Right lung (tissue), 10 donors: ENCODE results near the gene MYL11. TPM values are rescaled to one million over a fixed set of nuclear protein-coding genes. Genes with fewer than 3 reads are reported as not detected.
"Not testable (repeated sequence)": the region's sequence is repeated elsewhere in the genome, so short reads cannot be mapped to it uniquely, and the experiment has no call there.

Experiments used
- DNase-seq, 2 donors: peaks; one replicate each; pipeline ENCODE4 v3.0.0-alpha.2; 2013
- long read RNA-seq, 8 donors: transcript quantifications; one replicate each; lab custom pipeline, GENCODE V29; 2026
- polyA plus RNA-seq, 5 donors: library from polyadenylated mRNA; unstranded; fragments of 120-200 nt; gene quantifications; one replicate each; pipeline versions ENCODE4 v1.2.1 to v1.2.3, GENCODE V29; 2013; ENCODE audit warnings: inconsistent platforms in 1 of 5, low replicate concordance in 1 of 5; ENCODE audit not compliant: insufficient read length in 5 of 5, insufficient read depth in 1 of 5

MYL11 gene, protein sequence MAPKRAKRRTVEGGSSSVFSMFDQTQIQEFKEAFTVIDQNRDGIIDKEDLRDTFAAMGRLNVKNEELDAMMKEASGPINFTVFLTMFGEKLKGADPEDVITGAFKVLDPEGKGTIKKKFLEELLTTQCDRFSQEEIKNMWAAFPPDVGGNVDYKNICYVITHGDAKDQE
- 100 to 1,000 TPM in 1 of 5 donors, 1 to 10 TPM in 2, under 1 TPM in 1, not detected in 1; 0.24 to 353 (median 6.6) TPM for polyA plus RNA-seq
- long read RNA-seq, donor 1 = 0 reads
- long read RNA-seq, donor 2 = 0 reads
- long read RNA-seq, donor 3 = 0 reads
- long read RNA-seq, donor 4, partial matches to known transcripts = 0 of 1 reads
- long read RNA-seq, donor 4, other reads (novel, unspliced or antisense) = 0 of 1 reads
- long read RNA-seq, donor 5, transcript MYLPF-201 (7 exons, 682 nt) = major isoform, 11 of 12 reads
- long read RNA-seq, donor 5, partial matches to known transcripts = 0 of 12 reads
- long read RNA-seq, donor 5, other reads (novel, unspliced or antisense) = 0 of 12 reads
- long read RNA-seq, donor 6, transcript MYLPF-201 (7 exons, 682 nt) = major isoform, 10 of 10 reads
- long read RNA-seq, donor 6, partial matches to known transcripts = 0 of 10 reads
- long read RNA-seq, donor 6, other reads (novel, unspliced or antisense) = 0 of 10 reads
- long read RNA-seq, donor 7, transcript MYLPF-201 (7 exons, 682 nt) = major isoform, 99 of 105 reads
- long read RNA-seq, donor 7, partial matches to known transcripts = 5 of 105 reads
- long read RNA-seq, donor 7, other reads (novel, unspliced or antisense) = 0 of 105 reads
- long read RNA-seq, donor 8 = 0 reads

DNA sequence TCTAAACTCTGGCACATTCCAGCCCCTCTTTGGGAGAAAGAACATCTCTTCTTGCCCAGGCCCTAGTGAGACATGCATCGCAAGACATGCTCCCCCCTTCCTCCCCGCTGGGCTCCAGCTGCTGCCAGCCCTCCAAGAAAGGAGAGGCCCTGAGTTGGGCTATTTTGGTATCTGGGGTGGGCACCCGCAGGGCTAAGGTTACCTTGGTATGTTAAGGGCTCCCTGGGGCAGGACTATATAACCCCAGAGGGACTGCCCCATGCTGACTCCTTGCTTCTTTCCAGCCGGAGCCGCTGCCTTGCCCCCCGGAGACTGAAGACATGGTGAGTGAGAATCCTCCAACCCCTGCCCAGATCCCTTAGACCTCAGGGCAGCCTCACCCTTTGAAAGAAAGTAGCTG is at the start of gene MYL11:
MYL11 (plus strand) TSS at position 265 of the 400 bp plus-strand sequence; CDS start at position 321, 56 bp downstream.
- no peak for DNase-seq

DNA sequence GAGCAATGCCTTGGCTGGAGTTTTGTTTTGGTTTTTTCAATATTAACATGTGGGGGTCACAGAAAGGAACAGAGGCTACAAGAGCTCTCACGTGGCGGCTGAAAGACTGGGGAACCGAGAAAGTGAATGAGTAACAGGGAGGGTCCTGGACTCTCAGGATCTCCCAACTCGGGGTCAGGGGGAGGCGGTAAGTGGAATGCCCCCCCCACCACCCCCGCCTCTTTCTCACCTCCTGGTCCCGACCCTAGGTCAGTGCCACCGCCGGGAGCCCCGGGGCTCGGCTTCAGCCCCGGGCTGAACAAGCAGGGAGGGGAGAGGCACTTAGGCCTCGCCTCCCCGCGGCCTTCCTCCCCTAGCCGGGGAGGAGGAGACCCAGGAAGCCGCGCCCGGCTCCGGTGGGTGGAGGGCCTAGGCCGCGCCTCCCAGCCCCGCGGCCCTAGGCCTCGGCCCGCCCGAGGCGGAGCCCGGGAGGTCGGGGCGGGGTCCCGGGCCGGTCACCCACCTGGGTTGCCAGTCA is 40.1 kb upstream of the MYL11 start:
- DNase-seq = peak; percentile 72 to 75

DNA sequence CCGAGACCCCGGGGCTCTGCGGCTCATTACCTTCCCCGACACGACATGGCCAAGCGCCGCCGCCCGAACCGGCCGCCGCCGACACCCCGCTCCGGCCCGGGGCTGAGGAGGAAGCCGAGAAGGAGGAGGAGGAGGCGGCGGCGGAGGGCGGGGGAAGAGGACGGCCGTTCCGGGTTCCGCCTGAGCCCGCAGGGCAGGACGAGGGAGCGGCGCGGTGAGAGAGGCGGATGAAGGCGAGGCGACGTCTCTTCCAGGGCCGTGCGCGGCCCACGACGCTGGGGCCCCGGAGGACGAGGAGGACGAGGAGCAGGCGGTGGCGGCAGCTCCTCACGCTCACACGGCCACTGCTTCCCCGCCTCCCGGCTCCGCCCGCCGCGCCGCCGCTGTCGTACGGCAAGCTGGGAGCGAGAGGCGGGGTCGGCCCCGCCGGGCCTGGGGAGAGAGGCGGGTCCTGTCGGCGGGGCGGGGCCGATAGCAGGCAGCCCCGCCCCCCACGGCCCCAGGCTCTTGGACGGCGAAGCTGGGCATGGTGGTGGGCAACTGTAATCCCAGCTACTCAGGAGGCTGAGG is 39.5 kb upstream of the MYL11 start:
- DNase-seq = peak; percentile 72 to 75

DNA sequence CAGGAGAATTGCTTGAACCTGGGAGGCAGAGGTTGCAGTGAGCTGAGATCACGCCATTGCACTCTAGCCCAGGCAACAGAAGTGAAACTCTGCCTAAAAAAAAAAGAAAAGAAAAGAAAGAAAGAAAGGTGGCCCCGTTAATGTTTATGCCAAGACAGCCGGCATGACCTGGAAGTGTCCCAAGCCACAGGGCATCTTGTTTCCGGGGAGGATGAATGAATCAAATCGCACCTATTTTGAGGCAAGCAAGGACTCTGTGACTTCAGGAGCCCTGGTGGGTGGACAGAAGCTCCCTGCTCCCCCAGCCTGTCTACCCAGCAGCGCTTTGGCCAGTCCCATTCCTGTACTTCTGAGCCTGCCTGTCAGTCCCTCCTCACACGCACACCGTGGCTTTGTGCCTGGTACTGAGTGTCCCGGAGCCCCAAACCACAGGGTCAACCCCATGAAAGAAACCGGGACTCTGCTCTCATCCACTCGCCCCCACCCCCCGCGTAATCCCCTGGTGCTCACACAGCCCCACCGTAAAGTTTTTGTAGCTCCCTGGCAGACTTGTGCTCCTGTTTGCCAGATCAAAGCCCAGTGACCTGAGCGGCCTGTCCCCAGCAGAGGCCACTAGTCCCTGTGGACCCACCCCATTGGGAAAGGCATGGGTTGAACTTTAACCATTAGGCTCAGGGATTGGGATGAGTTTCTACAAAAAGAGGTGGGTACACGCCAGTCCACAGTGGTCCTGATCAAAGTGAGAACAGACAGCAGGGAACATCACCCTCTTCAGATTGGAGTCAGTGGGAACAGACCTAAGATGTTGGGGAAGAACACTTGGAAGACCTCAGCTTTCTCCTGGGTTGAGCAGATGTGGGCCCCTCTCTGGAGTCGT is 38.8 kb upstream of the MYL11 start:
- no peak for DNase-seq

DNA sequence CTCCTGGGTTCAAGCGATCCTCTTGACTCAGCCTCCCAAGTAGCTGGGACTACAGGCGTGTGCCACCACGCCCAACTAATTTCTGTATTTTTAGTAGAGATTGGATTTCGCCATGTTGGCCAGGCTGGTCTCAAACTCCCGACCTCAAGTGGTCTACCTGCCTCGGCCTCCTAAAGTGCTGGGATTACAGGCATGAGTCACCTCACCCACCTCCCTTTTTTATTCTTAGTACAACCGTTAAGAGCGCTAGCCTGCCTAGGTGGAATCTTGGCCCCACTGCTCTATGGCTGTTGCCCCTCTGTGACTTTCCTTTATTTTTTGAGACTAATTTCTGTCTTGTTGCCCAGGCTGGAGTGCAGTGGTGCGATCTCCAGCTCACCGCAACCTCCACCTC is 36.6 kb upstream of the MYL11 start:
- not testable (repeated sequence) for DNase-seq

DNA sequence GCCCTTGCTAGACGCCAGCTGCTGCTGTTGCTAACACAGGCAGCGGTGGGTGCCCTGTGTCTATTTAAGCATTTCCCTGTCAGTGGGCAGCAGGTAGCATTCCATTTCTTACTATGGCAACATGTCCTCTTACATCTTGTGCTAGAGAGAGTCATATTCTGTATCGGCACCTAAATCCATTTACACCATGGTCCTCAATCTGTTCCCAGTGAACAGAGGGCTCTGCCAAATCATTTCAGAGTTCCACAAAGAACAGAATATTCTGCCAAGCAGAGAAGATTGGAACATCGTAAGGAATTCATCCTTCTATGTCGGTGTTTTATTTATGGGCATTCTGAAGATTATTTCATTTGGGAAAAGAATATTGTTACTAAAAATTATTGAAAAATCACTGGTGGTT is 35.9 kb upstream of the MYL11 start:
- not testable (repeated sequence) for DNase-seq

DNA sequence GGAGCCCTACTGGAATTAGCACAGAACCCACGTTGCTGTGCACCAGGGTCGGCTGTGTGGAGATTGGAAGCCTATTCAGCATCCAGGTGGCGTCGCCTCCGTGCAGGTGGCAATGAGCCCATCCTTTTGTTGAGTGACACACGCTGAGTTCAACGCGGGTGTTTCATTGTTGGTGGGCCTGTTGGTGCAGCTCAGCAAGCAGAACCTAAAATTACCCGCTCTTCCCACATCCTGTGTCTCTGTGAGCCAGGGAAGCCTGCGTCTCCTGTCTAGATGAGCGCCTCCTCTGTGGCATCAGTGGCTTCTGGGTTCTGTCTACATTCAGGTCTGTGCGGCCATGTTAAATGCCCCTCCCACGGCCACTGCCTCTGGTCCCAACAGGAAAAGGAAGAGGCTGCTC is 34.0 kb upstream of the MYL11 start:
- DNase-seq = no peak

DNA sequence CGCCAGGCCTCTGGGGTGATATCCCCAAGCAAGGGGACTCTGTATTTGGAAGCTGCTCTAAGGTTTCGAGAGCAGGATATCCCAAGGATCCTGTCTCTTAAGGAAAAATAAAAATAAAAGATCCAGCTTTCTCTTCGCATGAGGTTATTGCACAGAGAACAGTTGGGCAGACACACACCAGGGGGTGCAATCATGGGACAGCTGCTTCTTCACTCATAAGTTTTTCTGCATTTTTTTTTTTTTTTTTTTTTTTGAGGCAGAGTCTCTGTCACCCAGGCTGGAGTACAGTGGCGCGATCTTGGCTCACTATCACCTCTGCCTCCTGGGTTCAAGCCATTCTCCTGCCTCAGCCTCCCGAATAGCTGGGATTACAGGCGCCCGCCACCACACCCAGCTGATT is 32.6 kb upstream of the MYL11 start:
- DNase-seq = not testable (repeated sequence)

DNA sequence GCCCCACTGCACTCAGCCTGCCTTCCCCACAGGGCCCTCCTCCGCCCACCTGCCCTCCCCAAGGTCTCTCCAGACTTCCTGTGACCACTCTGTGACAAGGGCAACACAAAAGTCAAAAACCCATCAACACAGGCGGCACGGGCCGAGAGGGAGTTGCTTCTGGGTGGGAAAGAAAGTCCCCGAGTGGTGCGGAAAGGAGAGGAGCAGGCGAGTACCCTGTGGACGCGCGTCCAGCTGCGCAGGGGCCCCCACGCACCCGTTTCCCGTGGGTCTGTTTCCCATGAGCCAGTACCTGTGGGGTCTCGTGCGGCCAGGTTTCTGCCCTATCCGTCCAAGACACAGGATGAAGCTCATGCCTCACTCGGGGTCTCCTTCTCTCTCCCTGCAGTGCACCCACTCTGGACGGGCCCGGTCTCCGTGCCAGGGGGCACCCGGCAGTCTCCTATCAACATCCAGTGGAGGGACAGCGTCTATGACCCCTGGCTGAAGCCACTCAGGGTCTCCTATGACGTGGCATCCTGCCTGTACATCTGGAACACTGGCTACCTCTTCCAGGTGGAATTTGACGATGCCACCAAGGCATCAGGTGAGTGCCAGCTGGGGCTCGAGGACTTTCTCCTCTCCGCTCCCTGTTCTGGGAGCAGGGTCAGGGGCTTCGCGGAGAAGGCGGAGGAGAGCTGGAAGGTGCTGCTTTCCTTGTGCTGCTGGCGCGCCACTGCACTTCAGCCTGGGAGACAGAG is 31.7 kb upstream of the MYL11 start:
- no peak for DNase-seq

DNA sequence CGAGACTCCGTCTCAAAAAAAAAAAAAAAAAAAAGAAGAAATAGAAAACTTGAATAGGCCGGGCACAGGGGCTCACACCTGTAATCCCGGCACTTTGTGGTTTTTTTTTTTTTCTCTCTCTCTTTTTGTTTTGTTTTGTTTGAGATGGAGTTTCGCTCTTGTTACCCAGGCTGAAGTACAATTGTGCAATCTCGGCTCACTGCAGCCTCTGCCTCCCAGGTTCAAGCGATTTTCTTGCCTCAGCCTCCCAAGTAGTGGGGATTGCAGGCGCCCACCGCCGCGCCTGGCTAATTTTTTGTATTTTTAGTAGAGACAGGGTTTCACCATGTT is 31.1 kb upstream of the MYL11 start:
- not testable (repeated sequence) for DNase-seq

DNA sequence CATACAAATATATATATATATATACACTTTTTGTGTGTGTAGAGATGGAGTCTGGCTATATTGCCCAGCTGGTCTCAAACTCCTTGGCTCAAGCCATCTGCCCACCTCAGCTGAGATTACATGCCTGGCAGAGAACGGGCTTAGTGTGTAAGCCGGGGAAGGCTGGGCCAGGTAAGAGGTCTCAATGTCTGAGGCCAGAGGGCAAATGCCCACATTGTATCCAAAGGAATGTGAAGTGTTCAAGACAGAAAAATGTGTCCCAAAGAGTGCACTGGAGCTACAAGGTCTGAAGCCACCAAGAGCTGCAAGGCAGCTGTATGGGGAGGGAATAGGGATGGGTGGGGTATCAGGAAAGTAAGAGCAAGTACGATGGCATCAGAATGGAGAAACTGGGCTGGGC is 28.3 kb upstream of the MYL11 start:
- DNase-seq = no peak

DNA sequence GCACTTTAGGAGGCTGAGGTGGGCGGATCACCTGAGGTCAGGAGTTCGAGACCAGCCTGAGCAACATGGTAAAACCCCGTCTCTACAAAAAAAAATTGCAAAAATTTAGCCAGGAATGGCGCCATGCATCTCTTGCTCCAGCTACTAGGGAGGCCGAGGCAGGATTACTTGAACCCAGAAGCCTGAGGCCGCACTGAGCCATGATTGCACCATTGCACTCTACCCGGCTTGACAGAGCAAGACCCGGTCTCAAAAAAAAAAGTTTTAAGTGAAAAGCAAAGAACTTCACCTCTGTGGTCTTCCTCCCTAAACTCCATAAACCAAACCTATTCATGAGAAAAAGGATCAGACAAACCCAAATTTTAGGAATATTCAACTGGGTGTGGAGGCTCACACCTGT is 26.5 kb upstream of the MYL11 start:
- no peak for DNase-seq

DNA sequence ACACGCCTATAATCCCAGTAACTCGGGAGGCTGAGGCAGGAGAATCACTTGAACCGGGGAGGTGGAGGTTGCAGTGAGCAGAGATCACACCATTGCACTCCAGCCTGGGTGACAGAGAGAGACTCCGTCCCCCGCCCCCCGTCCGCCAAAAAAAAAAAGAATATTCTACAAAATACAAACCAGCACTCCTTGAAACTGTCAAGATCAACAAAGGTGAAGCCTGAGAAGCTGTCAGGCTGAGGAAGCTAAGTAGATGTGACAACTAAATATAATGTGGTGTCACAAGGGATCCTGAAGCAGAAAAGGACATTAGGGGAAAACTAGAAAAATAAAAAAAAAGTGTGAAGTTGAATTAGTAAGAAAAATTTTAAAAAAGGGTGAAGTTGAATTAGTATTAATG is 25.7 kb upstream of the MYL11 start:
- no peak for DNase-seq

DNA sequence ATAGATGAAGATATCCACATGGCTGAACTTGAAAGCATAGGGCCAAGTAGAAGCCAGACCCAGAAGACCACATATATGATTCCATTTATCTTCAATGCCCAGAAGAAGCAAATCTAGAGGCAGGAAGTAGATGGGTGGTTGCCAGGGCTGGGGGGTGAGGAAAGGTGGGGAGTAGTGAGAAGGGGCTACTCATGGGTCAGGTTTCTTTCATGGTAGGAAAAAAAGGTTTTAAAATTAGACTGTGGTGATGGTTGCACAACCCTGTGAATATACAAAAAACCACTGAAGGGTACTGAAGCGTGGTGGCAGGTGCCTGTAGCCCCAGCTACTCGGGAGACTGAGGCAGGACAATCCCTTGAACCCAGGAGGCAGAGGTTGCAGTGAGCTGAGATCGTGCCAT is 24.9 kb upstream of the MYL11 start:
- no peak for DNase-seq

DNA sequence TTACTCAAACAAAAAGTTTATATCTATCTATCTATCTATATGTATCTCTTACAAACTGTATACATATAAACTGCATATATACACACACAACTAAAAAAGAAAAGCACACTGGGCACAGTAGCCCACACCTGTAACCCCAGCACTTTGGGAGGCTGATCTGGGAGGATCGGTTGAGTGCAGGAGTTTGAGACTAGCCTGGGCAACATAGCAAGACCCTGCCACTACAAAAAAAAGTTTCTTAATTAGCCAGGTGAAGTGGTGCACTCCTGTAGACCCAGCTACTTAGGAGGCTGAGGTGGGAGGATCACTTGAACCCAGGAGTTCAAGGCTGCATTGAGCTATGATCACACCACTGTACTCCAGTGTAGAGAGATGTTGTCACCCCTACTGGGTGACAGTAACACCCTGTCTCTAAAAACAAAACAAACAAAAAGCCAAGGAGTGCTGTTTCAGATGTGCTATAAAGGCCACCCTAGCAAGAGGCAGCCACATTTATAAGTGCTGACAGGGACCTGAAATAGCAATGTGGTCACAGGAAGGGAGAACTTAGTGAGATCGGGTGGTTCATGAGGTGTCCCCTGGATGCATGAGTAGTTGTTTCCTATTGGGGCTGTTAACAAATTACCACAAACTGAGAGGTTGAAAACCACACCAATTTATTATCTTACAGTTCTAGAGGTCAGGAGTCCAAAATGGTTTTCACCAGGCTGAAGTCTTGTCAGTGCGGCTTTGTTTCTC is 24.3 kb upstream of the MYL11 start:
- no peak for DNase-seq

DNA sequence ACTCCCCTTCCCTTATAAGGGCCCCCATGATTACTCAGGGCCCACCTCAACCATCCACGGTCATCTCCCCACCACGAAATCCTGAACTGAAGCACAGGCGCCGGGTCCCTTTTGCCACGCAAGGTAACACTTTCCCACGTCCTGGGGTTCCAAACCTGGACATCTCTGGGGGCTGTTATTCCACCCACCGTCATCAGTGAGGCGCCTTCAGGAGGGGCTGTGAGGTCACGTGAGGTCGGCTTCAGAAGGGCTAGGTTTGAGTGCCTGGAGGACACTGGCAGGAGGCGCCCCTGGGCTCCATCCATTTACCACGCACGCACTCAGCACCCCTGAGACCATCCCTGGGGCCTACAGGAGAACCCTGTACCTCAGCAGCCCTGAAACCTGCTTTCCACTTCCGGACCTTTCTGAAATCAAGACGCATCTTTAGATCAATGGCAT is 23.6 kb upstream of the MYL11 start:
- no peak for DNase-seq

DNA sequence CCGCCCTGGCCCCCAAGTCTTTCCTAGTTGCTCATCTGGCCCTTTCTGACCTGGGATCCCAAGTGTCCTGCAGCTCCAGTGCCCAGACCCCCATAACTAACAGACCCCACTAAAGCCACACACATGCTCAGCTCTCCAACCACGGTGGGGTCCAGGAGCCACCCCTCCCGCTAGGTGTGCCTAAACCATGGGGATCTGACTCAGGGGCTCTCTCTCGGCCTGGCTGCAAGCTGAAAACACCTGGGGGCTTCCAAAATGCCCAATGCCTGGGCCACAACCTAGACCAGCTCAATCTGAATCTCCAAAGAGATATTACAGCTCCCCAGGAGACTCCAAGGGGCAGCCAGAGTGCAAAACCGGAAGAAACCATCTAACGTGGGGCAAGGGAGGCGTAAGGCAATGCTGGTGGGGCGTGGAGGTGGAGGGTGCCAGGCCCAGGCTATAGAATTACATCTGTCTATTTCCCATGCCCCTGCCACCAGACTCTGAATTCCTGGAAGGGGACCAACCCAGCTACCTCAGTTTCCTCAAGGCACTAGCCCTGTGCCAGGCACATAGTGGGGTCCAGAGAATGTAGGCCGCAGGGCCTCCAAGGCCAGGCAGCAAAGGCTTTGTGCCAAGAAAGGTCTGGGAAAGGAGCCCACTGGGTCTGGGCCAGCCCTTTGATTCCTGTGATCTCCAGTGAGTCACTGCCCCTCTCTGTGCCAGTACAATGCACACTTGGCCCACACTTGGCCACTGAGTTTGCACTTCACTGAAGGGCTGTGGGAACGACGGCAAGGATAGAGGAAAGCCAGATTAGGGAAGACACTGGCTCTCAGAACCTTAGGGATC is 22.8 kb upstream of the MYL11 start:
- DNase-seq = no peak

DNA sequence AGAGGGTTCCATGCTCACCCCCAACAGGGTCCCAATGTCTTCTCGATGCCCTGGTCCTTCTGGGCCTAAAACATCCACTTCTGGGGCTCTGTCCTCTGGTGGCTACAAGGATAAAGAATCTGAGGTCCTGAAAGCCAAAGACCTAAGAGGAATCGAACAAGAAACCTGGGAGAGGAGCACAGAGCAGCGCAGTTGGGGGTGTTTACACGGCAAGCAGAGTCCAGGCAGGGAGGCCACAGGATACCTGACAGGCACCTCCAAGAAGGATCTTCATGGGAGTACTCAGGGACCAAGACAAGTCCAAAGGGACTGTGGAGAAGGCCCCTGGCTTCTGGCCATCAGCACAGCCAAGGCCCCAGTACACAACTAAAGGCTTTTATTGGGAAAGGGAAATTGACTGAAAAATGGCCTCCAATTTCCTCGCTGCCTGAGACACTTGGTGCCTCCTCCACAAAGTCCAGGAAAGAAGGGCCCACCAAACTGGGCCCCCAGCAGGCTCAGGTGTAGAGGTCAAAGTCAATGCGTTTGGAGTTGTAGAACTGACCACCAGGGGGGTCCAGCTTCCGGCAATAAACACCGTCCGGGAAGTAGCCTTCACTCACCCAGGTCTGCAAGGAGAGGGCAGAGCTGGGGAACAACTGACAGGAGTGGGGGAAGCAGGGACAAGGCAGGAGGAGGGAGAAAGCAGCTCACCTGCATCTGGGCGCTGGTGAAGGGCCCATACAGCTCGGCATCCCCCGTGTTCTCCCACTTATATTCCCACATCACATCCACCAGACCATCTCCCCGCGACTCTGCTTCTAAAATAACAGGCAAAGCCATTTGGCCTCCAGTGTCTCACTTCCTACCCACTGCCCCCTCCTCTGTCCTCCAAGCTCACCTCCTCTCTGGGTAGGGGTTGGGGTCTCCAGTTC is 21.9 kb upstream of the MYL11 start:
- DNase-seq = no peak
